Activated CD4-positive, alpha-beta T cell treated with anti-CD3 and anti-CD28 coated beads, Interleukin-2, amount 50 U/mL, for 16 hours (primary cell): Measurements from ENCODE around the gene CLMP.
A peak's percentile ranks its signal among the peaks of the same experiment; 100 is the strongest.
"Not testable (repeated sequence)": the region's sequence is repeated elsewhere in the genome, so short reads cannot be mapped to it uniquely, and the experiment has no call there.

Experiments used
- DNase-seq: peaks from one replicate; pipeline ENCODE4 v3.0.0-alpha.2; 2020

CLMP gene

GRCh38 chr11:123217897-123218296, 22.8 kb upstream of the CLMP start:
- no peak for DNase-seq

GRCh38 chr11:123216249-123216648, 21.2 kb upstream of the CLMP start:
- no peak for DNase-seq

GRCh38 chr11:123214940-123215339, 19.9 kb upstream of the CLMP start:
- DNase-seq, result no peak

GRCh38 chr11:123214396-123214795, 19.3 kb upstream of the CLMP start:
- DNase-seq, result no peak

GRCh38 chr11:123213307-123213771, 18.3 kb upstream of the CLMP start:
- DNase-seq, result no peak

GRCh38 chr11:123212406-123212805, 17.4 kb upstream of the CLMP start:
- DNase-seq, result no peak

GRCh38 chr11:123211981-123212380, 16.9 kb upstream of the CLMP start:
- DNase-seq, result no peak

GRCh38 chr11:123211149-123211852, 16.3 kb upstream of the CLMP start:
- DNase-seq, result no peak

- DNase-seq, result no peak
These were observed 14.5 kb upstream of the CLMP start for GRCh38 chr11:123209591-123209990.

- DNase-seq, result no peak
These were observed 11.9 kb upstream of the CLMP start for GRCh38 chr11:123206791-123207434.

- DNase-seq, result not testable (repeated sequence)
These were observed 11.0 kb upstream of the CLMP start for GRCh38 chr11:123206055-123206454.

GRCh38 chr11:123203934-123204333, 8.9 kb upstream of the CLMP start:
- DNase-seq, result no peak

- no peak for DNase-seq
These were observed 8.4 kb upstream of the CLMP start for GRCh38 chr11:123203471-123203870.

GRCh38 chr11:123202155-123203151, 7.4 kb upstream of the CLMP start:
- DNase-seq, result no peak

GRCh38 chr11:123200264-123200663, 5.2 kb upstream of the CLMP start:
- DNase-seq, result no peak

- DNase-seq, result peak; percentile 6
These were observed 2.7 kb upstream of the CLMP start for GRCh38 chr11:123197711-123198110.

- no peak for DNase-seq
These were observed 1.1 kb upstream of the CLMP start for GRCh38 chr11:123196060-123196714.

GRCh38 chr11:123194337-123195187, 486 bp downstream of the CLMP start:
- DNase-seq, result no peak

GRCh38 chr11:123193742-123194141, 1.3 kb downstream of the CLMP start:
- DNase-seq, result no peak

GRCh38 chr11:123191939-123192338, 3.1 kb downstream of the CLMP start:
- DNase-seq, result no peak

- DNase-seq, result no peak
These were observed 4.5 kb downstream of the CLMP start for GRCh38 chr11:123190518-123190917.
